Activated CD4-positive, CD25-positive, alpha-beta regulatory T cell treated with anti-CD3 and anti-CD28 coated beads, Interleukin-2, amount 50 U/mL, for 24 hours (primary cell): ENCODE measurements around the gene ZCCHC12.
"Not testable (repeated sequence)": the region's sequence is repeated elsewhere in the genome, so short reads cannot be mapped to it uniquely, and the experiment has no call there.

Experiments used
- ATAC-seq, 2 donors: fragments of 150-1000 bp; cut with Tn5 transposase; one replicate each; pipeline ENCODE4 v1.10.0; 2021; ENCODE audit warnings: mild to moderate bottlenecking in 1 of 2, moderate library complexity in 1 of 2

ZCCHC12 gene

DNA sequence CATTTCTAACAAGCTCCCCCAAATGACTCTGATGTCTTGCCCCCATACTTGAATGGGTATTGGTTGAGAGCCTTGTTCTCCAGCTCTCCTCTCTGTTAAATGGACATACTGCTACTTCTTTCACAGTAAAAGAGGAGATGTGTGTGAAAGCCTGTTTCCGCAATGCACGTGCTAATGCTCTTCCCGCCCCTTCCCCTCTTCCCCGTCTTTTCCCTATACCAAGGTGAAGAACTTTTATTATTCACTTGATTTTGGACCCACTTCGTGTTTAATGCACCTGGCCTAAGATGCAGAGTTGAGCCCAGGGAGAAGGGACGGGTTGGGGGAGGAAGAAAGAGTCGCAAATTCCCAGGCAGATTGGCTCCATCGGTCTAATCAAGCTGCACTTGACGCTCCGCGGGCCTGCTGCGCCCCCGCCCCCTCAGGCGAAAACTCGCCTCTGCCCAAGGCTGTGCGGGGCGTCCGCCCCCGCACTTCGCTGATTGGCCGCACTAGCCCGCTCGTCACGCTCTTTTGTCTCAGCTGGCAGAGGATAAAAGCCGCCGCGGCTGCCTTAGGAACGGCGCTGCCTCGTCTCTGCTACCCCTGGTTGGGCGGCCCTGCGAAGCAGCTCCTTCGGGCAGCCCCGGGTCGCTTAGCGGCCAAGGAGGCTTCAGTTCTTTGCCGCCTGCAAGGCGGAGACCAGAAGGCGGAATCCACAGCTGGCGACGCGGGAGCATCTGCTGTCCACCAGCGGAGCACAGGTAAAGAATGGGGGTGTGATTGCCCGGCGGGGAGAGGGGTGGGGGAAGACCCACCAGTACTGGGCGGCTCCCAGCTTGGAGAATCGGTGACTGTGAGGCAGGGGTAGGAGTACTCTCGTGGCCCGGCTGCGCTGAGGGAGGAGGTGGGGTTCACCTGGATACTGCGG is at the start of gene ZCCHC12:
Gene ZCCHC12 (plus strand): TSS at position 562 of the 910 bp plus-strand sequence. CDS start 1,421 bp downstream, outside the sequence.
- peak; percentile 41 to 65 for ATAC-seq

DNA sequence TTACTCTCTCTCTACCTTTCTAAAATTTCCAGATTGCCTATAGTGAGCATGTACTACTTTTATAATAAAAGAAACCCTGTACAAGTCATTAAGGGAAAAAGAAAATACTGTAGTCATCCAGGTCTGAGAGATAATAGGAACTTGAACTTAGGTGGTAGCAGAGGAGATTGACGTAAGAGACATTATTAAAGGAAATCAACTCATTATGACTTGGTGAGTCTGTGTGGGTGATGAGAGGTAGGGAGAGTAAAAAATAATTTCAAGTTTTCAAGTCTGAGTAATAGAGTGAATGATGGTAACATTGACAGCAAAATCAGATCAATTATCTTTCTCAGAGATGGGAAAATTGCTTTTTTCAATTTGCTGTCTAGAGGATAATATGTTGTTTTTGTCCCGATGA is 44.0 kb upstream of the ZCCHC12 start:
- ATAC-seq: no peak

DNA sequence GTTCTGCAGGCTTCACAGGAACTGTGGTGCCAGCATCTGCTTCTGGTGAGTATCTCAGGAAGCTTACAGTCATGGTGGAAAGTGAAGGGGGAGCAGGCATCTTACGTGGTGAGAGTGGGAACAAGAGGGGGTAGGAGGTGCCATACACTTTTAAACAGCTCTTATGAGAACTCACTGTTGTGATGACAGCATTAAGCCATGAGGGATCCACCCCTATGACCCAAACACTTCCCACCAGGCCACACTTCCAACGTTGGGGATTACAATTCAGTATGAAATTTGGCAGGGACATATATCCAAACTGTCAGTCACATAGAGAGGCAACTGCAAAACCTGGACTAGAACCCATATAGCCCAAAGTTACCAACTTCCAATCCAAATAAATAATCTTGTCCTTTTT is 43.1 kb upstream of the ZCCHC12 start:
- no peak for ATAC-seq

DNA sequence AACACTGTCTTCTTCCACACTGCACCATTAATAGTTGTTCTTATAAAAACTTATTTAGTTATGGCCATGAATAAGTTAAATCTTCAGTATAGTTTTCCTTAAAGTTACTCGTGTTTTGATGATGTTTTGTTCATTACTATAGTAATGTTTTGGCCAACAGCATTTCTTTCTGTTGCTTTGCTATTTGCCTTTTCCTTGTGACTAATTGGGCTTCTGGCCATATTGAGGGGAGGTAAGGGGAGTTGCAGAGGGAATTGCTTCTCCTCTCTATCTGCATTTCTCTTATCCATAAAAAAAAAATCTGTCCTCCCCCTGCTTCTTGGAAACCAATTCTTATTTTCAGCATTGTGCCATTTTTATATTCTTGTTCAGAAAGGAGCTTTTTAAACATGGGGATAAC is 42.7 kb upstream of the ZCCHC12 start:
- ATAC-seq: no peak

DNA sequence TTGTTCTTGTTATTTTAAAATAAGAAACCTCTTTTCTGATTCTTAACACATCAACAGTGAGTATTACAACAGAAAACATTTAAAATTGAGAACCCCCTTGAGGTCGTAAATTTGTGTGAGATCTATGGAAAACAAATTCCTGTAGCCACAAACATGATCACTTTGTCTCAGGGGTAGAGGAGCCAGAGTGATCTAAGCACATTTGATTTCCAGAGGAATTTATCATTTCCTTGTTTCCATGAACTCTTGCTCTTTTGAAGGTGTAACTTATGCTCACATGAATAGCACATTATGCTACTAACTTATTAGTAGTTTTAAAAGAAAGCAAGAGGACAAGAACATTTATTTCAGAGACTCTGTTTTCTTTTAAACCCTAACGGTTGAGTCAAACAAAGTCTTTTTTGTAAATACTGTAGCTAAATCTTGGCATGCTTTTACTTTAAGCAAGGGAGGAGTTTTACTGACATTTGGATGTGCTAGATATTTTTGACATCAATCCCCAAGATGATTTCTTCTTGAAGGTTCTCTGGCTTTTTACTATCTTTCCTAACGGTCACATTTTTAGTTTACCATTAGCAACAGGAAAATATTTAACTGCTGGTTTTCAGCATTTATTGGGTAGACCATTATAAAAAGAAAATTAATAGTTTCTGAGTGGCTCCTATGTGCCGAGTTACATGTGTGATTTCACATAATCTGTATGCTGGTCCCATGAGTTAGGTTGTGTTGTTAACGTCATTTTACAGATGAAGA is 27.9 kb upstream of the ZCCHC12 start:
- no peak for ATAC-seq

DNA sequence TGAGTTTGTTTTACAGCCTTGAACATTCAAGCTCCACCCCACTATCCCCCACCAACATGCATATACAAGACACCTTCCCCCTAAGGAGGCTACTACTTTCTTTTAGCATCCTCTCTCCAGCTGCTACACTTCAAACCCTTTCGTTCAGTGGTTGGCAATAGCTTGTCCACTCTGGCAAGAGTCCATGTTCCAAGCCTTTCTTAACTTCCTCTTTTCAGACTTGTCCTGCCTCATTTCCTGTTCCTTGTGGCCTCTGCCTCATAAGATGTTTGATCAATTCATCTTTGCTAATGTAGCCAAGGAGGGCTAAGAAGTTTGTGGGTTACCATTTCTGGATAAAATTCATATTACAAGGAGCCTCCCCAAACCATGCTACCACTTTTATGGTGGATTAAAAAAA is 20.8 kb upstream of the ZCCHC12 start:
- ATAC-seq: no peak

DNA sequence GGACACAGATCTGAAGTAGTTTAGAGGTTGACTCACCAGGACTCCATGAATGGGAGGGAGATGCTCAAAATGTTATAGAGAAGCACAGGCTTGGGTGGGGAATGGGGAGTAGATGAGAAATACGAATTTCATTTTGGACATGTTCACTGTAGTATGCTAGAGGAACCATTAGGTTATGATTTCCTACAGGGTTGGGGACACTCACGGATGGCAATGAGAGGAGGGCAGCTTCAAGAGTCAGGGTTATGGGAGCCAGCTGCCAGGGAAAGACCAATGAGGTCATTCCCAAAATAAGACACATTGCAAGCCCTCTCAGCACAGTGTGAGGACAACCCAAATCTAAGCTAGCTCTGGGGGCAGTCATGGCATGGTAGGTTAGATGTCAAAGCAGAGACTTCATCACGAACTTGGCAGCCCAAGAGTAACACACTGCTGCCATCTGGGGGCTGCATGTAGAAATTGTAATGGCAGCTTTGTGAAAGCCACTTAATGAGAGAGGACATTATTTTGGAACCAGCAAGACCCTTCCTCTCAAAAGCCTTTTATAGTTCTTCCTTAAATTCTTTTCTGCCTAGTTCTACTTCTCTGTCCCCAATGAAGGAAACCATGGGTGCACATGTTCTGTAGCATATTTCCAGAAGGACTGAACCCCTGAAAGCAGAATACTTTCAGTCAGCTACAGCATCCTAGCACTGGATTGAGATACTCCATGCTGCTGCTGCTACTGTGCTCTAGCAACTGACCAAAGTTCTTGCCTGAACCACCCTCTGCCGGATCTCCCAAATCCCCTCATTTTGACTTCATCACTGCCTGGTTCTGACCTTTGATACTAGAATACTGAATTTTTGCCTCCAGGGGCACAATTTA is 16.2 kb upstream of the ZCCHC12 start:
- ATAC-seq: no peak

DNA sequence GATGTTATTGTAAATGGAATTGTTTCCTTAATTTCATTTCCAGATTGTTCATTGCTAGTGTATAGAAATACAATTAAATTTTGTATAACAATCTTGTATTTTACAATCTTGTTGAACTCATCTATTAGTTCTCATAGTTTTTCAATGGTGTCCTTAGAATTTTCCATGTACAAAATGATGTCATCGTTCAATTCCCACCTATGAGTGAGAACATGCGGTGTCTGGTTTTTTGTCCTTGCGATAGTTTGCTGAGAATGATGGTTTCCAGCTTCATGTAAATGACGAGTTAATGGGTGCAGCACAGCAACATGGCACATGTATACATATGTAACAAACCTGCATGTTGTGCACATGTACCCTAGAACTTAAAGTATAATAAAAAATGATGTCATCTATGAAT is 6.4 kb upstream of the ZCCHC12 start:
- ATAC-seq: not testable (repeated sequence)

DNA sequence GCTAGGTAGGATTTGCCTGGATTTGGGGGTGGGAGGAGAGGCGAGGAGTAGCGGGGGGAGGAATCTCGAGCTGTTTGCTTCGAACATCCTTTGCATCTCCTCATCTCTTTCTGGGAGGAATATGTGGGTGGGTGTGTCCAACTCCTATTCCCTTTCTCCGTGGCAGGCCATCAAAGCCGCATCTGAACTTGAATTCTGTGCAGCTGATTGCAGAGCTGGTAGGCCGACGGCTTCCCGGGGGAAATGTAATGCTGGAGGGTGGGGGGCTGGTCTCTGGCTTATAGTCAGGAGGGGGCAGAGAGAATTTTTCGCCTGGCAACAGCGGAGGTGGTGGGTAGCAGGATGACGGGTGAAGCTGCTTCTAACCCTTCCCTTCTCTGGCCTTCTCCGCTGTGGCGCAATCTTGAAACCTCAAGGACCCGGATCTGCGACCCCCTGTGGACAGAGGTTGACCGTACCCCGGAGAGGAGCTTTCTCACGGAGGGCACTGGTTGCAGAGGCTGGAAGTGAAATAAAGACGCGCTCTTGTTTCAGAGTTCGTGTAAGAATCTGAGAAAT is 628 bp downstream of the ZCCHC12 start:
- no peak for ATAC-seq

DNA sequence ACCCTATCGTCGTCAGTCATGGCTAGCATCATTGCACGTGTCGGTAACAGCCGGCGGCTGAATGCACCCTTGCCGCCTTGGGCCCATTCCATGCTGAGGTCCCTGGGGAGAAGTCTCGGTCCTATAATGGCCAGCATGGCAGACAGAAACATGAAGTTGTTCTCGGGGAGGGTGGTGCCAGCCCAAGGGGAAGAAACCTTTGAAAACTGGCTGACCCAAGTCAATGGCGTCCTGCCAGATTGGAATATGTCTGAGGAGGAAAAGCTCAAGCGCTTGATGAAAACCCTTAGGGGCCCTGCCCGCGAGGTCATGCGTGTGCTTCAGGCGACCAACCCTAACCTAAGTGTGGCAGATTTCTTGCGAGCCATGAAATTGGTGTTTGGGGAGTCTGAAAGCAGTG is 1.6 kb downstream of the ZCCHC12 start:
- no peak for ATAC-seq

DNA sequence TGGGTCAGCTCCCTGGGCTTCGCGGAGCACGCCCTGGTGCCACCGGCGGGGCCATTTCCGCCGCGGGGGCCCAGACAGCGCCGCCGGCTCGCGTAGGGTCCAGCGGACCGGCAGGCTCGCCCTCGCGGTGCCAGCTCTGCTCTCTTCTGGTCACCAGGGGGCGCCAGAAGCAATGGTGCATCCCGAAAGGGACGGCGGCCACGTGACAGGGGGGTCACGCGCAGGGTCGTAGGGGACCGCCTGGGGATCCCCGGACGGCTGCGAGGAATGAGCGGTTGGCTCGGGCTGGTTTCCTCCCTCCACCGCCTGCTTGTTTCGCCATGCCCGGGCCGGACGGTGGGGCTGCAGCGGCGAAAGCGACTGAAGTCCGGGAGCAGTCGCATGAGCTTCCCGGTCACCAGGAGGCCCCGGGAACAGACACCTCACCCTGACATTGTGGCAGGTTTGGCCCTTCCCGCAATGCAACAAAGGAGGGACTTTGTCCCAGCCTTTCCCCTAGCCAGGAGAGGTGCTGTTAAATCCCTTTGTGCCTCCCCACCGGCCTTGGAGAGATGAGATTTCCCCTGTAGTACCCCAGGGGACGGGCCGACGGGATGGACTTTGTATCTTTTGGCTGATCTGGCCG is 15.8 kb downstream of the ZCCHC12 start:
- ATAC-seq: peak; percentile 61 to 64

DNA sequence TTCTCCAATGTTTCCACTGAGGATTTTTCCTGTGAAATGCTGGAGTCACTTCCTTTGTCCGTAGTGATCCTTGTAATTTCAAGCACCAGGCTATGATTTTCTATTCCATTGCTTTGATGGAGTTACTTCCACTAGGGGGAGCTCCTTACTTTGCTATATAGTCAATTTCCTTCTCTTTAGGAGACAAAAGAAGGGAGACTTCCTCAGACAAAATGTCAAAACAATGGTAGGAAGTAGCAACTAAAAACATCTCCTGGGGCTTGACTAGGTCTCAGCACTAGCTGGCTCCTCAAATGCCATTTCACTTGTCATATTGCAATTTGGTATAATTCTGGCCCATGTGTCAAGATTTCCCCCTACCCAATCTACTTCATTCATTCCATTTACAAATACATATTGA is 24.1 kb downstream of the ZCCHC12 start:
- no peak for ATAC-seq

DNA sequence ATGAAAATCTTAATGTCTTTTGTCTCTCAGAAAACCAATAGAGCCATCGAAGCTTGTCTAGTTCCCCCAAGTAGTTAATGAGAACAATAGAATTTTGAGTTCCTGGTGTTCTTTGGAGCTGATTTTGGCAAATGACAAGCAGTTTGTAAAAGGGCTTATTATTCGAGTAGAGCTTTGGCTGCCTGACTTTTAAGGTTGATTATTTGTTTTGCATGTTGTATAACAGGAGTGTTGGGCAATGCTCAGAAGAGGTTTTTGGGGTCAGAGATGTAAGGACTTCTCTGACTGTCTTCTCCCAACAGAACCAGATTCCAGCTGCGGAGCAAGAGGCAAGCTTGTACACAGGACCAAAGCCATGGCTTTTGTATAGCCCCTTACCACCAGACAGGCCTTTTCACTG is 30.0 kb downstream of the ZCCHC12 start:
- ATAC-seq: no peak

DNA sequence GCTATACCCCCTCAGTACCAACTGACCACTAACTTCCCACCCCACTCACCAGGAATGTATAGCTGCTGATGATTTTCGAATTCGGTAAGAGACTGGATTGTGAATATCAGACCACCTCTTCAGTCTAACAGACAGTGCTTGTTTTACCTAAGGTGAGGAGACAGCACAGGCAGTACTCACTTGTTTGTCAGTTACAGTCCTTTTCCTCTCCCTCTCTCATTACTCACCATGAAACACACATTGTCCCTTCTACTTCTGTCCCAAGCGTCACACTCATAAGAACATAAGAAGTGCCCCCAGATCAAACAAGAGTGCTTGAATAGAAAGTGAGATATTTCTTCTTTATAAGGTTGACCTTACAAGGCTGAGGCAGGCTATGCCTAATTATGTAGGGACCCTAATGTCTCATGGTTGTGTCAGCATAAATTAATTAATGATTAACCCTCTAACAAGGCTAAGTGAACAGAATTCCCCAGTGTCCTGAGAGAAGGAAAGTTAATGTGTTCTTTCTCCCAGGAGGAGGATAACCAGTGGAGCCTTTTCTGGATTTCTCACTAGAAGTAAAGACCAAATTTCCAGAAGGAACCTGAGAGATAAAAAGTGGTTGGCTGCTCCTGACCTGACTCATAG is 32.2 kb downstream of the ZCCHC12 start:
- no peak for ATAC-seq

DNA sequence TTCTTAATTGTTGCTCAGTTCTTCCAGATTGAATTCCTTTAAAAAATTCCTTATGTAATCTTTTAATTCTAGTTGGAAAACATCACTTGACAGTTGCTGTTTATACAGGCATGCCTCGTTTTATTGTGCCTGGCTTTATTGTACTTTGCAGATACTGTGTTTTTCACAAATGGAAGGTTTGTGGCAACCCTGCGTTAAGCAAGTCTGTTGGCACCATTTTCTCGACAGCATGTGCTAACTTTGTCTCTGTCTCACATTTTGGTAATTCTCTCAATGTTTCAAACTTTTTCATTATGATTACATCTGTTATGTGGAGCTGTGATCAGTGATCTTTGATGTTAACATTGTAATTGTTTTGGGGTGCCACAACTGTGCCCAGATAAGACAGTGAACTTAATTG is 33.4 kb downstream of the ZCCHC12 start:
- ATAC-seq: no peak

DNA sequence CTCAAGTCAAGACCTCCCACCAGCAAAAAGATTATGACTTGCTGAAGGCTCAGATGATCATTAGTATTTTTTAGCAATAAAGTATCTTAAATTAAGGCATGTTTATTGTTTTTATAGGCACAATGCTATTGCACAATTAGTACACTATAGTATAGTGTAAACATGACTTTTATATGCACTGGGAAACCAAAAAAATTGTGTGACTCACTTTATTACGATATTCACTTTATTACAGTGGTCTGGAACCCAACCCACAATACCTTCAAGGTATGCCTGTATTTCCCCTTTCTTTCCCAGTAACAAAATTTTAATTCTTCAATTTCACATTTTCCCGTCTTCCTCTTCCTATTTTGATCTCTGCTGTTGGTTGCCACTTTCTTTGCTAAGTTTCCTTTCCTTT is 37.7 kb downstream of the ZCCHC12 start:
- ATAC-seq: no peak

DNA sequence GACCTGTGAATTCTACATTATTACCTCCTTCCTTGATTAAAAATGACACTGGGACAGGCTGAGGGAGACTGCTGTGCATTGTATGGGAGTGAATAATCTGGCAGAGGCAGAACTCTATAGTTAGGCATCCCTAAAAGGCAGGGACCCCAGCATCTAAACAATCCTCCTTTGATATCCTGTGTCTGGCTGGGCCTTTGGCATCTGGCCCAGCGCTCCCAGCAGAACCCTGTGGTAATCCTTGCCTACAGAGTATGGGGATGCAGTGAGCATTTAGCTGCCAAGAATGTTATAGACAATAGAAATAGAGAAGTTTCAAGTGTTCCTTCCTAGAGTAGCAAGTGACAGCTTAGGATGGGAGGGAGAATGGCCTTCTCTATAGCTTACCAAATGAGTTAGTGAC is 38.5 kb downstream of the ZCCHC12 start:
- ATAC-seq: no peak

DNA sequence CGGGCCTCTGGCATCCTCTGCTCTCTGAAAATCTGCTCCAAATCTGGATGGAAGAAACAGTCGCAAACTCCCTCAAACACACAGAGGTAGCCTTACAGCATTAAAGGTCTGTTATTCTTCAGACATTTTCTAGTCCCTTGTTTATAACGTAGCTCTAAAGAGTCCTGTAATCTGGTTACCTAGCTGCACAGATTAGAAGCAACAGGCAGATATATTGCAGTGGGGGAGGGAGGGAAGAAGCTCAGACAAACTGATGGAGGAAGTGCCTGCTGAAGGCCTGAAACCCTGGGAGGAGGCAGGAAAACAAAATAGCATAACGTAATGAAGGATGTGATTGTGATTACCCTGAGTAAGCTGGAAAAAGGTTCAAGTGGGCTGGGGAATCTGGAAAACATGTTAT is 39.4 kb downstream of the ZCCHC12 start:
- ATAC-seq: no peak

DNA sequence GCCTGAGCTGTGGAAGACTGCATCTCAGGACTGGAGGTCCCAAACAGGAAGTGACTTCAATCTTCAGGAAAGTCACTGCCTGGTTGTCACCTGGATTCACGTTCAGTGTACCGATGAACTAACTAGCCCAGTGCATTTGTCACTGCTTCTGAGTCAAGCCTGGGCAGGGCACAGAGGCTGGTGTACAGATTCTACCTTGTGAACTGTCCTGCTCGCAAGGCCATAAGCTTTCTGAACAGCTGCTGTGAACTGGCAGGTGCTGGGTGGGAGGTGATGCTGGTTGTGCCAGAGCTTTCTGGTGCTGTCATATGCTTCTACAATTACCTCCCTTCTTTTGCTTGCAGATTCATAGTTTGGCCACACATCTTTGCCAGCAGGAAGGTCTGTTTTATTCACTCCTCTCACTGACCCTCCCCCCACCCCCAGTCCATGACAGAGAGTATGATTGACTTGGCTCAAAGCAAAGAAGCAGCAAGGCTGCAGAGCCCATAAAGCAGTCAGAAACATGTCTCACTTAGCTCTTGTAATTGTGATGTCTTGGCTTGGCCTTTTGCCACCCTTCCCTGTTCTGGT is 40.5 kb downstream of the ZCCHC12 start:
- no peak for ATAC-seq

DNA sequence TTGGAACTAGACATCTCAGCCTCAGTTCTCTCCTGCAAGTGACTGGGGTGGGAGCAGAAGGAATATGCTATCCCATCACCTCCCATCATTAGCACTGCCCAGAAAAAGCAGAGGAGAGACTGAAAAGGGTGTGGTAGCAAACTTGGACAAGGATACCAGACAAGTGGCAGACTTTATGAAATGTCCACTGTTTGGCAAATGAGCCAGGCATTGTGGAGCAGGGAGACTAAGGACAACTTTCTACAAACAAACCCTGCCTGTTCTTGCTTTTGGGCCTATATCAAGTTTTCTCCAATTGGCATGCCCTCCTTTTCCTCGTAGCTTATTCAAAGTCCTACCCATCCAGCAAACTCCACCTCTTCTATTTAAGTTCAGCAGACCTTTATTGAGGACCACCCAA is 41.6 kb downstream of the ZCCHC12 start:
- ATAC-seq: no peak

DNA sequence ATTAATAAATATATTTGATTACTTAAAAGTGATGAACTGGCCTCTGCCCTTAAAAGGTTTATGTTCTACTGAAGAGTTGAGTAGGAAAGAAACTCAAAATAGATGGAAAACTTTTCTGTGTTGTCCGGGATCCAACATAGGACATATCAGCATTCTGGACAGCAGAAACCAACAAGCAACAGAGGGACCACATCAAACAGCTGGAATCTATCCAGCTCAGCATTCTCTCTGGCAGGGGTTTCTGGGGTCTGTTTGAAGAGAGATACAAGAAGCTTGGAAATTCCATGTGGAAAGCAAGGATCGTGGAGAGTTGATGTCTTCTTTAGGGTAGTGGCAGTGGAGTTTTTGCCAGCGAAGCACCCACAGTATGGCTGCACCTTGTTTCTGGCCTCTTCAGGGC is 43.6 kb downstream of the ZCCHC12 start:
- ATAC-seq: no peak
